Right renal pelvis (tissue), 4 donors: ENCODE measurements around the gene MYOF. TPM values are rescaled to one million over a fixed set of nuclear protein-coding genes. Genes with fewer than 3 reads are reported as not detected.
"Not testable (repeated sequence)": the region's sequence is repeated elsewhere in the genome, so short reads cannot be mapped to it uniquely, and the experiment has no call there.

Source experiments
- DNase-seq, 4 donors: peaks; one replicate each; pipeline ENCODE4 v3.0.0-alpha.2; 2013; ENCODE audit warnings: low read depth in 4 of 4, low spot score in 3 of 4, missing footprints in 1 of 4
- polyA plus RNA-seq, 4 donors: library from polyadenylated mRNA; unstranded; fragments of 120-200 nt; gene quantifications; one replicate each; pipeline ENCODE4 v1.2.1, GENCODE V29; 2013; ENCODE audit not compliant: insufficient read length in 4 of 4

The MYOF gene
- polyA plus RNA-seq, 4 donors, result 29.9 to 40.2 (median 32.6) TPM

GRCh38 chr10:93478873-93479272 is 3.3 kb downstream of the MYOF start:
- no peak for DNase-seq

DNA sequence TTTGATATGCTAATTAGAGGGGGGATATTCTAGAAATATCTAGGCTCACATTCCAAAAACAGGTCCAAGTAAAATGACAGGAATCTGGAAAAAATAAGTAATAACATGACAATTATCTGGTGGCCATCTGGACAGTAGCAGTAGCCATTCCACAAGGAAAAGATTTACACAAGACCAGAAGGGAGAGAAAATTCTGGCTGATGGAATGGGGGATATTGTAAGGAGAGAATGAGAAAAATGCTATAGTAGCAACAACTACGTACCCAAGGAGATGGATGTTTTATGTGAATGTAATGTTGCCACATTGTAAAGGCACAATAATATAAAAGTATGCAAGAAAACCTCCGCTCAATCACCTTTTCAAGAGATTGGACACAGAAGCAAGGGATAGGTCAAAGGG is 5.4 kb downstream of the MYOF start:
- DNase-seq, result no peak

GRCh38 chr10:93475871-93476270 is 6.3 kb downstream of the MYOF start:
- no peak for DNase-seq

GRCh38 chr10:93475227-93475626 is 6.9 kb downstream of the MYOF start:
- DNase-seq, result no peak

DNA sequence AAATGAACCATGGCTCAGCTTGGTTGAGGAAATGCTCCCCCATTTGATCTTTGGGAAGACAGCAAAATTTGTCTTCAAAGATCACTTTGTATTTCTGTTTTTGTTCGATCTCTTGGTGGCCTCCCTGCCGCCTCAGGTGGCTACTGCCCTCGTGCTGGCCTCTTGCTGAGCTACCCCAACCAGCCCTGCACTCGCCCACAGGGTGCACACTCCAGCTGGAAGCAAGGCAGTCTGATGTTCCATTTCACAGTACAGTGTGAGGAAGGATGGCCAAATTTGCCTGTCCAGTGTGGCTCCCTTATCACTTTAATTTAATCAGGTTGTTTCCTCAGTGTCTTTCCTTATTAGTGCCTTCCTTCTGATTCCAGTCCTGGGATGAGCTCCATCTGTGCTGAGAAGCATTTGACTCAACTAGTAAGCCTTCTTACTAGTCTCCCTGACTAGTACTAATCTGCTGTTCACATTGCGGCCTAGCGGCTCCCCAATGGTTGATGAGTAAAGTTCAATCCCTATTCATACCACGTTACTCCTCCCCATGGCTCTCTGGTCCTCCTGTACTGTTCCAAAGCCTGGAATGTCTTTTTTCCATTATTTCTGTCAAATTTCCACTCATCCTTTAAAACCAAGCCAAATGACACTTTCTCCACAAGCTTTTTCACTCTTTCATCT is 8.2 kb downstream of the MYOF start:
- no peak for DNase-seq

- DNase-seq, result no peak
These were observed 9.0 kb downstream of the MYOF start for GRCh38 chr10:93473161-93473560.

DNA sequence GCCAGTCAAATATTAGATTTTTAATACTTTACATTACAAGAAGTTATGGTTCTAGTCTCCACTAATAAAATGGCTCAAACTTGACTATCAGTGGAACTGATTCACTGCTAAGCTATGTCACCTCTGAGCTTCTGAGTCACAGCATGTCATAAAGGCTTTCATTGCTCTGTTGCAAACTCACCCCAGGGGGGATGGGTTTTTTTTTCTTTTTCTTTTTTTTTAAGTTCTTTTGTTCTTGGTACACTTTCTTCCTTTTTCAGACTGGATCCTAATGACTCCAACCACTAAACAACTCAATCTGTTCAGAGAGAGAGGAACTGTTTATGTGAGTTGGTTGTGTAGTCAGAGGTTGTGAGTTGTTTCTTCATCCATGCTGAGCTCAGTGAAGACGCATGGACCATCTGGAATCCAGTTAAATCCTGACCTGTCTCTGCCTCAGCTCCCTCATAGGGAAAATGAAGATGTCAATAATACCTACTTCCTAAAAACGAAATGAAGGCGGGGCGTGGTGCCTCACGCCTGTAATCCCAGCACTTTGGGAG is 11.0 kb downstream of the MYOF start:
- no peak for DNase-seq

- no peak for DNase-seq
These were observed 12.7 kb downstream of the MYOF start for GRCh38 chr10:93469454-93469853.

DNA sequence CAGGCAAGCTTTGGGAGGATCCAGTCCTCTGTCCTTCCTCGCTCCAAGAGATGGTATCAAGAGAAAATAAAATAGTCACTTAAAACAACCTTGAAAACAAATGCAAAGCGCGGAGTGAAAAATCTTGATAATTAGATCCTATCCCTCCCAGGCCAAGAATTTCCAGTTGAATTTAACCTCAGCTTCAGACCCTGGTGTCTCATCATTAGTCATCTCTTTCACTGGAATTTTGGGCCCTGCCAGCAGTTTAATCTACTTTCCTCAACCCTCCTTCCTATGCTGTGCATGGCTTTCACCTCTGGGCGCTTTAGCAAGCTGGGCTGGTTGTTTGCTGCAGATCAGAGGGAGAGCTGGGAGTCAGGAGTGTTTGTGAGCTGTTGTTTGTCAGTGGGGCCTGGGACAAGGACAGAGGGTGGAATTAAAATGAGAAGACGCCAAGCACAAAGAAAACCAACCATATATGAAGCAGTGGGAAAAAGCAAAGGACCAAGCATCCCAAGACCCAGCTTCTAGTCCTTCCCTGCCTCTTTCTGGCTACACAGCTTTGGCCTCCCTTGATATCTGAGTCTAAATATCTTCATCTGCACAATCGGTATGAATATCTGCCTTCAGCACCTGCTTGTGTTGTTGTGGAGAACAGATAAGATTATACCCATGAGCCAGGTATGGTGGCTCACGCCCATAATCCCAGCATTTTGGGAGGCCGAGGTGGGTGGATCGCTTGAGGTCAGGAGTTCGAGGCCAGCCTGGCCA is 13.5 kb downstream of the MYOF start:
- no peak for DNase-seq

DNA sequence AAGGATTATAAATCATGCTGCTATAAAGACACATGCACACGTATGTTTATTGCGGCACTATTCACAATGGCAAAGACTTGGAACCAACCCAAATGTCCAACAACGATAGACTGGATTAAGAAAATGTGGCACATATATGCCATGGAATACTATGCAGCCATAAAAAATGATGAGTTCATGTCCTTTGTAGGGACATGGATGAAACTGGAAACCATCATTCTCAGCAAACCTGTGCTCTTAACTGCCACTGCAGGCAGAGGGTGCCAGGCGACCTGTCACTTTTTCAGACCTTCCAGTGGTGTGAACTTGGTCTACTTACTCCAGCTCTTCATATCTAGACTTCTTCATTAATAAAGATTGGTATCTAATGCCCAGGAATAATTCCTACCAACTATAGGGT is 14.5 kb downstream of the MYOF start:
- DNase-seq, result not testable (repeated sequence)

- DNase-seq, result no peak
These were observed 16.1 kb downstream of the MYOF start for GRCh38 chr10:93465806-93466675.

DNA sequence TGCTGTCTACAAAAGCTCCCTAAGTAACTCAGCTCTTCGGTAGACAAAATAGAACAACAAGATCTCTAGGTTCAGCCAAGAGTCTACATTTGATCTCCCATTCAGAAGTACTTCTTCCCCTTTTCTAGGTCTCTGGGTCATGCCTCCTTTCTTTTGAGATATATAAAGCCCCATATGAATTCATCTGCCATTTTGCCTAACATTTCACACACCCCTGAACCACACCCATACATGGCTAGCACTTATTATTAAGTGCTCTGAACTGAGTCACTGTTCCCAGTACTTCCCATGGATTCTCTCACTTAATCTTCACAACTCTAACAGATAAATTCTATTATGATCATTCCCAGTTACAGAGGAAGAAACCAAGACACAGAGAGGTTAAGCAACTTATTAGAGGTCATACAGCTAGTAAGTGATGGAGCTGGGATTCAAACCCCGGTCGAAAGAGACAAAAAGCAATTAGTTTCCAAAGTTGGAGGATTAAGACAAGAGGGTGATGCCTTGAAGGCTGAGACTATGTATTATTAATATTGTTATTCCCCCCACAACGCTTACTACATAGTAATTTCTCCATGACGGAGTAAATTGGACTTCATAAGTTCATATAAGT is 17.3 kb downstream of the MYOF start:
- no peak for DNase-seq

DNA sequence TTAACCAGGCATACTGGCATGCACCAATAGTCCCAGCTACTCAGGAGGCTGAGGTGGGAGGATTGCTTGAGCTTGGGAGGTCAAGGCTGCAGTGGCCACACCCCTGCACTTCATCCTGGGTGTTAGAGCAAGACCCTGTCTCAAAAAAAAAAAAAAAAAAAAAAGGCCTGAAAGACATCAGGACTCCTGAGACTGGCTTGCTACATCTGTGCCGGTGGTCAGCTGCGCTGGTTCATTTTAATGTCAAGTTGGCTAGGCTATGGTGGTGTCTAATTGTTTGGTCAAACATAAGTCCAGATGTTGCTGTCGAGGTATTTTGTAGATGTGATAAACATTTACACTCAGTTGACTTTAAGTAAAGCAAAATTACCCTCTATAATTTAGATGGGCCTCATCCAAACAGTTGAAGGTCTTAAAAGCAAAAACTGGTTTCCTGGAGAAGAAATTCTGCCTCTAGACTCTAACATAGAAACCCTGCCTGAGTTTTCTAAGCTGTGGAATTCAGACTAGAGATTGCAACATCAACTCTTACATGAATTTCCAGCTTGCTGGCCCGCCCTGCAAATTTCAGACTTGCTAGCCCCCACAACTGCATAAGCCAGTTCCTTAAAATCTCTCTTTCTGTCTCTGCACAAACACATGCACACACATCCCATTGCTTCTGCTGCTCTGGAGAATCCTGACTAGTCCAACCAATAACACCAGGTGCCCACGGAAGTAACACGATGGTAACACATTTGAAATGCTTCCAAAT is 18.2 kb downstream of the MYOF start:
- DNase-seq, result no peak

GRCh38 chr10:93462881-93463280 is 19.3 kb downstream of the MYOF start:
- no peak for DNase-seq

- no peak for DNase-seq
These were observed 19.8 kb downstream of the MYOF start for GRCh38 chr10:93462371-93462770.

GRCh38 chr10:93461807-93462178 is 20.3 kb downstream of the MYOF start:
- DNase-seq, result no peak

DNA sequence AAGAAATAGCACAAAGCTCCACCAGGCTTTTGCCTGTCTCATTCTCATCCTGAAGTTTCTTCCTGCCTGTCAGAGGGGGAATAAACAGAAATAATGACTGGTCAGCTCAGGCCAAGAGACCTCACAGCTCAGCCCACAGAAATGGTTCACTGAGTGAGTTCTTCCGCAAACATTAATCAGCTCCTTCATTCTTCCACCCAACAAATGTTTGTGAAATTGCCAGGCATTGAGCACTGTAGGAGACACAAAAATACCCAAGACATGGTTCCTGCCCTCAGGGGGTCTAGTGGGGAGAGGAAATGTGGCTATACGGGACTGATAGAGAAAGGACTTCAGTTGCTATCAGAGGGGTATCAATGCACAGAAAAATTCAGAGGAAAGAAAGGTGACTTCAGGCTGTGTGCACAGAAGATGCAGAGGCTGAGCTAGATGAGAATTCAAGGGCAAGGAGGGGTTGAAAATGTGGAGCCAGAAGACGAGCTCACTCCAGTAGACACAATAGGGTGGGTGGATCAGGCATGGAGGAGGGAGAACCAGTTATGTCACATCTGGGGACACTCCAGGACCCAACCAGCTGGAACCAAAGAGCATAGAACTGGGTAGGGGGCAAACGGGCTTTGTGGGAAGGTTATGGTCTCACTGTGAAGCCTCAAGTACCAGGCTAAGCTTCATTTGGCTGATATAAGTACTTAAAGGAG is 20.9 kb downstream of the MYOF start:
- no peak for DNase-seq

DNA sequence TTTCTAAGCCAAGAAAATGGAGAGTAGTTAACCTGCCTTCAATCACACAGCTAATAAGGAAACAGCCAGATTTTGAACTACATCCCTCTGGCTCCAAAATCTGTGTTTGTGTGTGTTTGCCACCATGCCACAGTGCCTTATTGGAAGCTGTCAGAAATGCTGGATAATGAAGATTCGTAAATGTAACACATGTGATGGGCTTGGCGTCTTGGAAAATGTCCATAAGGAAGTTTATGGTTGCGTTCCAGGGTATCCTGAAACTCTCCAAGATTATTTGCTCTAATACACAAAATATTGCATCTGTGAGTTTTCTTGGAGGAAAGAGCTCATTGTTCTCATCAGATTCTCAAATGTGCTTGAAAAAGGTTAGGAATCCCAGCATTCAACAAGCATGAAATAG is 22.7 kb downstream of the MYOF start:
- no peak for DNase-seq

DNA sequence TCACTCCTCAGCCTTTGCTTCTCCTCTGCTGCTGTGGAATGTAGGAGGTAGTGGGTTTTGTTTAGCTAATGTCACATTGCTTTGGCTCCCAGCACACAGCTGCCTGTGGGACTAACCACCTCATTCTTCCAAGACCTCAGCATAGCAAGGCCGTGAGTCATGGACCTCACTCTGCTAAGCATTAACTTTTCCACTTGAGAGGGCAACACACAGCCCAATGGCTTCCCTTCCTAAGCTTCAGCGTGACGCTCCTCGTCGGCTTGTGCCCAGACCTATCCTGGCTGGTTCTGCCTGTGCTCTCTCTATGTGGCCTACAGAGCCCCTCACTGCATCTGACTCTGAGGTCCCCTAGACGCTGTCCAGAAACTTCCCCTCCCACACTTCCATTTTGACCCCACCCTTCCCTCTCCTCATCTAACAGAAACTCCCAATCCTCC is 23.3 kb downstream of the MYOF start:
- peak in 3 of 4 donors; percentile 59 to 83 (median 72) for DNase-seq
